GM19372 (cell line): ENCODE data around the gene LAMB2.

Experiments
- ATAC-seq: cut with Tn5 transposase; IDR thresholded peaks from one replicate; pipeline ENCODE4 v1.9.1; 2021; ENCODE audit warnings: mild to moderate bottlenecking, low read depth, moderate library complexity; ENCODE audit not compliant: unreplicated experiment

The LAMB2 gene

GRCh38 chr3:49132437-49133225 is at the start of gene LAMB2:
TSS of gene LAMB2 (minus strand) at chr3:49133050. CDS start at chr3:49132867, 183 bp downstream.
- no peak for ATAC-seq

GRCh38 chr3:49181351-49181750 is 48.5 kb upstream of the LAMB2 start:
- no peak for ATAC-seq

GRCh38 chr3:49180116-49180515 is 47.3 kb upstream of the LAMB2 start:
- no peak for ATAC-seq

- no peak for ATAC-seq
These were observed 44.2 kb upstream of the LAMB2 start for GRCh38 chr3:49177073-49177472.

- no peak for ATAC-seq
These were observed 42.7 kb upstream of the LAMB2 start for GRCh38 chr3:49175530-49175929.

- no peak for ATAC-seq
These were observed 41.6 kb upstream of the LAMB2 start for GRCh38 chr3:49174397-49174985.

GRCh38 chr3:49173792-49174170 is 40.9 kb upstream of the LAMB2 start:
- ATAC-seq = no peak

- ATAC-seq = no peak
These were observed 40.4 kb upstream of the LAMB2 start for GRCh38 chr3:49173116-49173791.

GRCh38 chr3:49172551-49173041 is 39.7 kb upstream of the LAMB2 start:
- ATAC-seq = no peak

GRCh38 chr3:49171775-49172500 is 39.1 kb upstream of the LAMB2 start:
- no peak for ATAC-seq

- ATAC-seq = peak; percentile 69
These were observed 38.4 kb upstream of the LAMB2 start, which contains the start of gene KLHDC8B for GRCh38 chr3:49171119-49171774. TSS of gene KLHDC8B (plus strand) at chr3:49171598. CDS start at chr3:49172770, 1,172 bp downstream.

GRCh38 chr3:49170744-49171118 is 37.9 kb upstream of the LAMB2 start:
- no peak for ATAC-seq

- no peak for ATAC-seq
These were observed 34.1 kb upstream of the LAMB2 start for GRCh38 chr3:49166752-49167556.

- ATAC-seq = peak; percentile 55
These were observed 33.2 kb upstream of the LAMB2 start, which contains the start of gene CCDC71 for GRCh38 chr3:49165771-49166751. TSS of gene CCDC71 (minus strand) at chr3:49166331. CDS start at chr3:49164208, 2,123 bp downstream.

- no peak for ATAC-seq
These were observed 32.3 kb upstream of the LAMB2 start for GRCh38 chr3:49164983-49165720.

GRCh38 chr3:49163609-49164008 is 30.8 kb upstream of the LAMB2 start:
- ATAC-seq = no peak

- no peak for ATAC-seq
These were observed 30.0 kb upstream of the LAMB2 start for GRCh38 chr3:49162751-49163419.
